Embryonic facial prominence (tissue), 1 donor: ENCODE results near the gene KRT16.
"Not testable (repeated sequence)": the region's sequence is repeated elsewhere in the genome, so short reads cannot be mapped to it uniquely, and the experiment has no call there.

ENCODE experiments used
- DNase-seq: peaks from one replicate; pipeline ENCODE4 v3.0.0-alpha.2; 2016; ENCODE audit errors: extremely low spot score

KRT16 gene

DNA sequence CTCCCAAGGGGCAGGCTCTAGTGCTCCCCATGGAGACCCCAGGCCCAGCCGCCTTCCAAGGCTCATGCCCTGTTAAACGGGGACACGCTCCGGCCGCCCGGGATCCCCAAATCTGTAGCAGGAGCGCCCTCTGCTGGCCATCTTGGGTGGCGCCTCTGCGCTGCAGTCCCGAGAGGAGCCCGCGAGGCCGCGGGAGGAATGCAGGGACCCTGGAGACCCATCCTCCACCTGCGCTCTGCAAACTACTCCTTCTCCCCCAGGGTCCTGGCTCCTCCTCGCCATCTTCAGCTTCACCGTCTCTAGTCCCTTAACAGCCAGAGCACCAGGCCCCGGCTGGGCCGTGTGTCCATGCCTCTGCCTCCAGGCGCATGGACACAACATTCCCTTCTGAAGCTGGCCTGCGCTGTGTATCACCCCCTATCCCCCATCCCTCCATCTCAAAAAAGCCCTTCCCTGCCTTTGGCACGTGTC is 35.4 kb upstream of the KRT16 start:
- DNase-seq: no peak

GRCh38 chr17:41647038-41647813 is 34.7 kb upstream of the KRT16 start:
- no peak for DNase-seq

- no peak for DNase-seq
Observed at GRCh38 chr17:41642252-41643156, 29.9 kb upstream of the KRT16 start.

DNA sequence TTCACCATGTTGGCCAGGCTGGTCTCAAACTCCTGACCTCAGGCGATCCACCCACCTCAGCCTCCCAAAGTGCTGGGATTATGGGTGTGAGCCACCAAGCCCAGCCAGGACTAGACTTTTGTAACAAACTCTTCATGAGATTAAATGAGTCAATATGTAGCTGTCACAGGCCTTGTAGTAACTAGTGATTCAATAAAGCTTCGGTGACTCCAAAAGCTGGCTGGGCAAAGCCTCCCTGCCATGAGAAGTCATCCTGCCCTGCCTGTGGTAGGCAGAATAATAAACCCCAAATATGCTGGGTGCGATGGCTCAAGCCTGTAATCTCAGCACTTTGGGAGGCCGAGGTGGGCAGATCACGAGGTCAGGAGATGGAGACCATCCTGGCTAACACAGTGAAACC is 28.0 kb upstream of the KRT16 start:
- not testable (repeated sequence) for DNase-seq

GRCh38 chr17:41639492-41640473 is 27.2 kb upstream of the KRT16 start:
- no peak for DNase-seq

- DNase-seq: no peak
Observed at GRCh38 chr17:41638941-41639340, 26.4 kb upstream of the KRT16 start.

DNA sequence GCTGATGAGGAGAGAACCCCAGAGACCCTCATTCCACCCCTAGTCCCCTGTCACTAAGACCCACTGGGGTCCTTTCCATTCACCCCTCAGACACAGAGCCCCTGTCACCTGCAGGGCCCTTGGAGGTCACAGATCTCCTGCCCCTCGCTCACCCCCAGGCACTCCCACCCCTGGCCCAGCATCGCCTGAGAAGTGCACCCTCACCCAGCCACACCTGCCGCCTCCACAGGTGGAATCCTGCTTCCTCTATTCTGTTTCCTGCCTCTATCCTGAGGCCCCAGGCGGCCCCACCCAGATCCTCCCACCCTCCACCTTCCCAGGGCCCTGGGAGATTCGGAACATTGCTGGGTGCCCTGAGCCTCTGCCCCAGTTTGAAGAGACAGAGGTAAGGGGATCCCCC is 25.6 kb upstream of the KRT16 start:
- DNase-seq: no peak

DNA sequence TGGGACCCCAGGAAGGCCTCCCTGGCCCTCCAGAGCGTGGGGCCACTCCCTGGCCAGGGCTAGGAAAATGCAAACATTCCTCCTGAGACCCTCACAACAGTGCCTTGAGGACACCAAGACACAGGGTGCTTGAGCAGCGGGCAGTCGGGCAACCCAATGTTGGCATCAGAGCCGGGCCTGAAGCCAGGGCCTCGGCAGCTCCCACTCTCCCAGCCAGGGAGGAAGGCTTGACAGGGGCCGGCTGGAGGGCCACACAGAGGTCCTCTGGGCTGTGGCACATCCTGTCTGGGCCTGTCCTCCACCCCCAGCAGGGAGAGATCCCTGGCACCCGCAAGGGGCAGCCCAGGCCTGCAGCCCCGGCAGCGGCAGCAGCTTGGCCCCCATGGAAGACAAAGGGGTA is 24.1 kb upstream of the KRT16 start:
- DNase-seq: no peak

- no peak for DNase-seq
Observed at GRCh38 chr17:41635121-41636097, 22.8 kb upstream of the KRT16 start.

- DNase-seq: no peak
Observed at GRCh38 chr17:41634639-41635038, 22.1 kb upstream of the KRT16 start.

GRCh38 chr17:41633556-41634199 is 21.1 kb upstream of the KRT16 start:
- DNase-seq: no peak

GRCh38 chr17:41632482-41633105 is 20.0 kb upstream of the KRT16 start:
- no peak for DNase-seq

- no peak for DNase-seq
Observed at GRCh38 chr17:41631898-41632285, 19.3 kb upstream of the KRT16 start.

DNA sequence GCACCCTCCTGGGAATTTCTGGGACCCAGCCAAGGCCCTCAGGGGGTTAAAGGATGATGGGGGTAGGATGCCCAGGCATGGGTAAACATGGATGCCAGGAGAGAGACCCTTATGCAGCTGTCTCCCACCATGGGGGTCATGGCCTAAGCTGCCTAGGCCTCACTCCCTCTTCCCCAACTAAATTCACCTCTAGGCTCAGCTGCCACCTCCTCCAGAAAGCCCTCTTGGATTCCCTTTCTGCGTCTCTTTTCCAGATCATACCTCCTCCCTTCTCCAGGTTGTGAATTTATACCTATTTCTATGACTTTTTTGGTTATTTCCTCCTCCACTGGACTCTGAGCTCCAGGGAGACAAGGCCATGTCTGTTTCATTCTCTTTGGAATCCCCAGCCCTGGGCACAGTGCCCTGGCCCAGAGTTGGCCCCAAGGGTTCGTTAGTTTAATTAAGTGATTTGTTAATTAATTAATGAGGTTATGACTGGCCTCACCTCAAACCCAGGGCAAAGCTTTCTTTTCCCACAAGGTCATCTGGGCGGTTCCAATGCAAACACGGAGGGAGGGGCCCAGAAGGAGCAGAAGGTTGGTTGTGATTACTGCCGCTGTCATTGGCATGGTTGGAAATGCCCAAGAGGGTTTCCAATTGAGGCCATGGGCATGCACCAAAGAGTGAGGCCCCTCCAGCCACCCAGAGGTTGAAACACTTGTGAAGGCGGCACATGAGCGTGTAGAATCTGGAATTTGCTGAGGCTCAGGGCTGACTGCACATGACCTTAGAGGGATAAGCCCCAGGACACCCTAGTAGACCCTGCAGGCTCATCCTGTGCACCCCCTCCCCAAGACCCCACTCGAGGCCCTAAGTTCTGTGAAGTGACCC is 18.7 kb upstream of the KRT16 start:
- DNase-seq: no peak

DNA sequence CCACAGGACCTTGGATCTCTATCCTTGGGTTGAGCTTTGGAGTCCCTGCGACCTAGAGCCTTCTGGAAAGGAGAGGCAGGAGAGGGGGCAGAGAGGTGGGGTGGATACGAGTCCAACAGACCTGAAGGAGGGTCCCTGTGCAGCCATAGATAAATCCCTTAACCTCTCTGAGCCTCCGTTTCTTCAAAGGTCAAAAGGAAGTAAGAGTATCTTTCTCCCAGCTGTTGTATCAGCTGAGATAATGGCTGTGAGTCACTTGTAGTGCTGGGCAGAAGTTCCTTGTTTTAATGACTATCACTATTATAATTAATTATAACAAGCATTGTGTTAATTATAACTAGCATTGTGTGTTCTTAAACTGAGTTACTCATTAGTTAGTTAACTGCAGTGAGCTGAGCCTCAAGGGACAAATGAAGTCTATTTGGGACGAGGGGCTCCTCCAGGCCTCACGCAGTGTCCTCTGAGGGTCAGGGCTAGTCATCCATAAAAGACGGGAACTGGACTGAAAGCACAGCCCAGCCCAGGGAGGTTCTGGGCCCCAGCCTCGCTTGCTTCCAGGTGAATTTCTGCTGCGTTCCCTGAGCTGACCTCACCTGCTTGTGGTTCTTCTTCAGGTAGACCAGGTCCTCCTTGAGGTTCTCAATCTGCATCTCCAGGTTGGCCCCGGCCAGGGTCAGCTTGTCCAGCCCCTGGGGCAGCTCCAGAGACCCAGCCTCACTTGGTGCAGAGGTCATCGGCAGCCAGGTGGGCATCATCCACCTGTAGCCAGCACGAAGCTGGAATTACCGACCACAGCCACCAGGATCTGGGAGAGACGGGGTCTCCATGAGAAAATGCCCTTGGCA is 17.5 kb upstream of the KRT16 start:
- DNase-seq: no peak

GRCh38 chr17:41629316-41629715 is 16.7 kb upstream of the KRT16 start:
- DNase-seq: no peak

DNA sequence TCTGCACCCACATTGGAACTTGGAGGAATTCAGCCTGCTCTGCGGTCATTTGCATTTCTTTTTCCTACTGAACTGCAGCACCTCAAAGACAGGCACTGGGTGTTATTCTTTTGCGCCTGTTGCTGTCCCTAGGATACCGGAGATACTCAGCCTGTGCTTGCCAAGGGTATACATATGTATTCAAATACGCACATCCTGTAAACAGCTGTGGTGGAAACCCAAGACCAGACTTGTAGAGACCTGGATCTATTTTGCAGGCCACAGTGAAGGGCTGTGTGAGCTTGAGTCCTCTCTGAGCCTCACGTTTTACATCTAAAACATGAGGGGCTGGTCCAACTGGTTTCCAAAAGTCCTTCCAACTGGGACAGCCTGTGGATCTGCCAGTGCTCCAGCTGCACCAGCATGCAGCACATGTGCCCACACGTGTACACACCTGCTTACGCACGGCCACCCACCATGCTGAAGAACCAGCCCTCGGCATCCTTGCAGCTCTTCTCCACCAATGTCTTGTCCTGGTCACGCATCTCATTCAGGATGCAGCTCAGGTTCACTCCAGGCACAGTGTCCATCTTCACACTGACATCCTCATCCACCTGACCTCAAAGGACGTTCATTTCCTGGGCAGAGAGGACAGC is 16.2 kb upstream of the KRT16 start:
- DNase-seq: not testable (repeated sequence)
